Measurements from ENCODE around the gene XRCC5. TPM values are rescaled to one million over a fixed set of nuclear protein-coding genes. Genes with fewer than 3 reads are reported as not detected.
A peak's percentile ranks its signal among the peaks of the same experiment; 100 is the strongest.

XRCC5 gene
- total and polyA plus RNA-seq, 2 donors (not counting 1 experiment from before 2014, with no cell fraction given): 152 to 278 TPM

GRCh38 chr2:216219861-216220260 is 110.7 kb downstream of the XRCC5 start:
- no peak overlapping the region for H3K9ac ChIP-seq (ENCODE audit: insufficient read depth, low read length)
- no peak for DNase-seq (ENCODE audit: low read depth in 2 of 2)
- H3K4me1 ChIP-seq (ENCODE audit: control insufficient read depth, extremely low read depth, insufficient read depth, low read length): peaks cover 26% of the 10 kb centered on the region
- no peak overlapping the region for H3K4me2 ChIP-seq (ENCODE audit: extremely low read depth, insufficient read depth, low read length)
- TF ChIP-seq CTCF (conservative IDR thresholded peaks at IDR 0.05 in 1 of 2, IDR thresholded peaks at IDR 0.05 in 1 of 2; ENCODE audit: low read depth in 1 of 2, low read length in 2 of 2) (no peak), EZH2 (IDR thresholded peaks at IDR 0.05; ENCODE audit: low read length, missing control alignments) (no peak)
- H3K9me3 ChIP-seq (ENCODE audit: control insufficient read depth, insufficient read depth, low read depth, low read length): no peaks in the 10 kb centered on the region
- no peaks in the 10 kb centered on the region for H4K20me1 ChIP-seq (ENCODE audit: control insufficient read depth, extremely low read depth, insufficient read depth, low read length)
- H3K27me3 ChIP-seq (ENCODE audit: control insufficient read depth, insufficient read depth, low read length): no peaks in the 10 kb centered on the region
- H3K27ac ChIP-seq (ENCODE audit: insufficient read depth, low read length): no peak overlapping the region
- no peak overlapping the region for H3K4me3 ChIP-seq (replicated peaks in 1 of 4; ENCODE audit: control extremely low read depth in 1 of 4, insufficient read depth in 1 of 4, low read depth in 3 of 4, low read length in 4 of 4)
- no peak overlapping the region for H2AFZ ChIP-seq (ENCODE audit: low read length)
- H3K36me3 ChIP-seq (ENCODE audit: control insufficient read depth, insufficient read depth, low read length): no peaks in the 10 kb centered on the region
- H3K79me2 ChIP-seq (ENCODE audit: control insufficient read depth, insufficient read depth, low read length): no peaks in the 10 kb centered on the region

GRCh38 chr2:216220976-216221375 is 111.8 kb downstream of the XRCC5 start:
- no peaks in the 10 kb centered on the region for H3K36me3 ChIP-seq (ENCODE audit: control insufficient read depth, insufficient read depth, low read length)
- H3K9me3 ChIP-seq (ENCODE audit: control insufficient read depth, insufficient read depth, low read depth, low read length): no peaks in the 10 kb centered on the region
- no peaks in the 10 kb centered on the region for H4K20me1 ChIP-seq (ENCODE audit: control insufficient read depth, extremely low read depth, insufficient read depth, low read length)
- no peak for DNase-seq (ENCODE audit: low read depth in 2 of 2)
- no peak overlapping the region for H3K9ac ChIP-seq (ENCODE audit: insufficient read depth, low read length)
- no peak overlapping the region for H3K4me3 ChIP-seq (replicated peaks in 1 of 4; ENCODE audit: control extremely low read depth in 1 of 4, insufficient read depth in 1 of 4, low read depth in 3 of 4, low read length in 4 of 4)
- TF ChIP-seq EZH2 (IDR thresholded peaks at IDR 0.05; ENCODE audit: low read length, missing control alignments) (no peak), CTCF (conservative IDR thresholded peaks at IDR 0.05 in 1 of 2, IDR thresholded peaks at IDR 0.05 in 1 of 2; ENCODE audit: low read depth in 1 of 2, low read length in 2 of 2) (no peak)
- H3K79me2 ChIP-seq (ENCODE audit: control insufficient read depth, insufficient read depth, low read length): no peaks in the 10 kb centered on the region
- H3K4me1 ChIP-seq (ENCODE audit: control insufficient read depth, extremely low read depth, insufficient read depth, low read length): peaks cover 24% of the 10 kb centered on the region
- no peak overlapping the region for H3K4me2 ChIP-seq (ENCODE audit: extremely low read depth, insufficient read depth, low read length)
- no peaks in the 10 kb centered on the region for H3K27me3 ChIP-seq (ENCODE audit: control insufficient read depth, insufficient read depth, low read length)
- no peak overlapping the region for H2AFZ ChIP-seq (ENCODE audit: low read length)
- H3K27ac ChIP-seq (ENCODE audit: insufficient read depth, low read length): no peak overlapping the region

GRCh38 chr2:216221811-216222210 is 112.7 kb downstream of the XRCC5 start:
- Histone ChIP-seq H3K27ac (ENCODE audit: insufficient read depth, low read length) (no peak overlapping the region), H3K9ac (ENCODE audit: insufficient read depth, low read length) (no peak overlapping the region), H3K4me1 (ENCODE audit: control insufficient read depth, extremely low read depth, insufficient read depth, low read length) (peaks cover 20% of the 10 kb centered on the region), H3K79me2 (ENCODE audit: control insufficient read depth, insufficient read depth, low read length) (no peaks in the 10 kb centered on the region), H3K27me3 (ENCODE audit: control insufficient read depth, insufficient read depth, low read length) (no peaks in the 10 kb centered on the region), H4K20me1 (ENCODE audit: control insufficient read depth, extremely low read depth, insufficient read depth, low read length) (no peaks in the 10 kb centered on the region), H3K4me3 (replicated peaks in 1 of 4; ENCODE audit: control extremely low read depth in 1 of 4, insufficient read depth in 1 of 4, low read depth in 3 of 4, low read length in 4 of 4) (no peak overlapping the region), H2AFZ (ENCODE audit: low read length) (no peak overlapping the region), H3K4me2 (ENCODE audit: extremely low read depth, insufficient read depth, low read length) (no peak overlapping the region), H3K36me3 (ENCODE audit: control insufficient read depth, insufficient read depth, low read length) (no peaks in the 10 kb centered on the region), H3K9me3 (ENCODE audit: control insufficient read depth, insufficient read depth, low read depth, low read length) (no peaks in the 10 kb centered on the region)
- DNase-seq (ENCODE audit: low read depth in 2 of 2): peak; percentile 32 to 57
- TF ChIP-seq CTCF (conservative IDR thresholded peaks at IDR 0.05 in 1 of 2, IDR thresholded peaks at IDR 0.05 in 1 of 2; ENCODE audit: low read depth in 1 of 2, low read length in 2 of 2): no peak
- TF ChIP-seq EZH2 (IDR thresholded peaks at IDR 0.05; ENCODE audit: low read length, missing control alignments): no peak
